Ishikawa (cell line): ENCODE results near the gene MBNL1.

Experiments
- CEBPB ChIP-seq: IDR thresholded peaks from 2 replicates; pipeline ENCODE4 v1.6.1; 2012
- EGR1 ChIP-seq: IDR thresholded peaks from 2 replicates; pipeline ENCODE4 v1.6.1; 2012
- EP300 ChIP-seq: IDR thresholded peaks from 2 replicates; pipeline ENCODE4 v1.6.1; 2012; ENCODE audit warnings: borderline replicate concordance
- FOXM1 ChIP-seq: IDR thresholded peaks from 2 replicates; pipeline ENCODE4 v1.6.1; 2012; ENCODE audit warnings: low read depth, borderline replicate concordance
- NFIC ChIP-seq: IDR thresholded peaks from 2 replicates; pipeline ENCODE4 v1.6.1; 2012
- RAD21 ChIP-seq: IDR thresholded peaks from 2 replicates; pipeline ENCODE4 v1.6.1; 2012; ENCODE audit warnings: low read depth
- TAF1 ChIP-seq: IDR thresholded peaks from 2 replicates; pipeline ENCODE4 v1.6.1; 2012; ENCODE audit warnings: low read depth, mild to moderate bottlenecking
- TCF12 ChIP-seq: IDR thresholded peaks from 2 replicates; pipeline ENCODE4 v1.6.1; 2012; ENCODE audit warnings: low read depth
- TEAD4 ChIP-seq: IDR thresholded peaks from 2 replicates; pipeline ENCODE4 v1.6.1; 2012
- YY1 ChIP-seq: IDR thresholded peaks from 2 replicates; pipeline ENCODE4 v1.6.1; 2012; ENCODE audit warnings: low read depth
- TF ChIP-seq, protein P1 (sequence below): IDR thresholded peaks from 2 replicates; pipeline ENCODE4 v1.6.1; 2012; ENCODE audit warnings: low read depth, mild to moderate bottlenecking

DNA sequence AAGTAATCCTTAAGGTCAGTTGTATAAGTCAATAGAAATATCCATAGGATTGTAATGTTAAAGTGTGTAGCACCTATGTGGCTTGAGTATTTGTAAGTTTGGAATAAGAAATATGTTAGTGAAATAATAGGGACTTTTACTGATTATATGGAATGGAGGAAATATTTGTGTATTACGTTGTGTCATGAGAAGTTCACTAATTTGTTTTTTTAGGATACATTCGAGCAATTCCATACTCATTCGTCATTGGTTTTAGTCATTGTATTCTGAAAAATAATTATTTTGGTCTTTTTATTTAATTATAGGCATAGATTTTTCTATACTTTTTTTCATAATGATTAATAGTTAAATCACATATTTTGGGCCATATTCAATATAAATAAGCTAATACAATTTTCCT, 21.0 kb downstream of the MBNL1 start:
- no peak for TF ChIP-seq TEAD4
- no peak for TF ChIP-seq TAF1
- TF ChIP-seq EP300 = no peak
- TF ChIP-seq EGR1 = no peak
- TF ChIP-seq YY1 = no peak
- no peak for TF ChIP-seq CEBPB
- TF ChIP-seq RAD21 = no peak
- TF ChIP-seq, protein P1, sequence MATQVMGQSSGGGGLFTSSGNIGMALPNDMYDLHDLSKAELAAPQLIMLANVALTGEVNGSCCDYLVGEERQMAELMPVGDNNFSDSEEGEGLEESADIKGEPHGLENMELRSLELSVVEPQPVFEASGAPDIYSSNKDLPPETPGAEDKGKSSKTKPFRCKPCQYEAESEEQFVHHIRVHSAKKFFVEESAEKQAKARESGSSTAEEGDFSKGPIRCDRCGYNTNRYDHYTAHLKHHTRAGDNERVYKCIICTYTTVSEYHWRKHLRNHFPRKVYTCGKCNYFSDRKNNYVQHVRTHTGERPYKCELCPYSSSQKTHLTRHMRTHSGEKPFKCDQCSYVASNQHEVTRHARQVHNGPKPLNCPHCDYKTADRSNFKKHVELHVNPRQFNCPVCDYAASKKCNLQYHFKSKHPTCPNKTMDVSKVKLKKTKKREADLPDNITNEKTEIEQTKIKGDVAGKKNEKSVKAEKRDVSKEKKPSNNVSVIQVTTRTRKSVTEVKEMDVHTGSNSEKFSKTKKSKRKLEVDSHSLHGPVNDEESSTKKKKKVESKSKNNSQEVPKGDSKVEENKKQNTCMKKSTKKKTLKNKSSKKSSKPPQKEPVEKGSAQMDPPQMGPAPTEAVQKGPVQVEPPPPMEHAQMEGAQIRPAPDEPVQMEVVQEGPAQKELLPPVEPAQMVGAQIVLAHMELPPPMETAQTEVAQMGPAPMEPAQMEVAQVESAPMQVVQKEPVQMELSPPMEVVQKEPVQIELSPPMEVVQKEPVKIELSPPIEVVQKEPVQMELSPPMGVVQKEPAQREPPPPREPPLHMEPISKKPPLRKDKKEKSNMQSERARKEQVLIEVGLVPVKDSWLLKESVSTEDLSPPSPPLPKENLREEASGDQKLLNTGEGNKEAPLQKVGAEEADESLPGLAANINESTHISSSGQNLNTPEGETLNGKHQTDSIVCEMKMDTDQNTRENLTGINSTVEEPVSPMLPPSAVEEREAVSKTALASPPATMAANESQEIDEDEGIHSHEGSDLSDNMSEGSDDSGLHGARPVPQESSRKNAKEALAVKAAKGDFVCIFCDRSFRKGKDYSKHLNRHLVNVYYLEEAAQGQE = no peak
- no peak for TF ChIP-seq TCF12
- TF ChIP-seq NFIC = no peak
- no peak for TF ChIP-seq FOXM1
